Measurements from ENCODE around the gene FAM3B. TPM values are rescaled to one million over a fixed set of nuclear protein-coding genes. Genes with fewer than 3 reads are reported as not detected.

Gene FAM3B
- total RNA-seq, 1 donor from 2014 or later = 4.5 TPM

- no peak for TF ChIP-seq CTCF (IDR thresholded peaks at IDR 0.05; ENCODE audit: insufficient read depth, low read length, poor library complexity, severe bottlenecking)
- DNase-seq (ENCODE audit: low read depth) = no peak
- no peaks in the 10 kb centered on the region for H3K36me3 ChIP-seq (ENCODE audit: control insufficient read depth, insufficient read depth, low read length)
- H3K27me3 ChIP-seq (ENCODE audit: control insufficient read depth, insufficient read depth, low read length) = peaks cover 4% of the 10 kb centered on the region
- no peak overlapping the region for H3K4me3 ChIP-seq (ENCODE audit: low read depth, low read length)
These were observed 71.7 kb downstream of the FAM3B start for GRCh38 chr21:41388259-41388658.

GRCh38 chr21:41390043-41390639 lies 73.5 kb downstream of the FAM3B start:
- no peak for TF ChIP-seq CTCF (IDR thresholded peaks at IDR 0.05; ENCODE audit: insufficient read depth, low read length, poor library complexity, severe bottlenecking)
- H3K27me3 ChIP-seq (ENCODE audit: control insufficient read depth, insufficient read depth, low read length) = peaks cover 6% of the 10 kb centered on the region
- no peaks in the 10 kb centered on the region for H3K36me3 ChIP-seq (ENCODE audit: control insufficient read depth, insufficient read depth, low read length)

GRCh38 chr21:41393876-41394465 lies 77.4 kb downstream of the FAM3B start:
- no peak overlapping the region for H3K4me3 ChIP-seq (ENCODE audit: low read depth, low read length)
- peaks cover 2% of the 10 kb centered on the region for H3K27me3 ChIP-seq (ENCODE audit: control insufficient read depth, insufficient read depth, low read length)
- H3K36me3 ChIP-seq (ENCODE audit: control insufficient read depth, insufficient read depth, low read length) = no peaks in the 10 kb centered on the region
- DNase-seq (ENCODE audit: low read depth) = no peak
- no peak for TF ChIP-seq CTCF (IDR thresholded peaks at IDR 0.05; ENCODE audit: insufficient read depth, low read length, poor library complexity, severe bottlenecking)

More at GRCh38 chr21:41390043-41390639, 73.5 kb downstream of the FAM3B start:
- no peak overlapping the region for H3K4me3 ChIP-seq (ENCODE audit: low read depth, low read length)
- no peak for DNase-seq (ENCODE audit: low read depth)

- no peak for DNase-seq (ENCODE audit: low read depth)
These were observed 80.0 kb downstream of the FAM3B start for GRCh38 chr21:41396558-41397075.

GRCh38 chr21:41397471-41397891 lies 80.9 kb downstream of the FAM3B start:
- Histone ChIP-seq H3K36me3 (ENCODE audit: control insufficient read depth, insufficient read depth, low read length) (no peaks in the 10 kb centered on the region), H3K27me3 (ENCODE audit: control insufficient read depth, insufficient read depth, low read length) (peaks cover 2% of the 10 kb centered on the region), H3K4me3 (ENCODE audit: low read depth, low read length) (no peak overlapping the region)
- DNase-seq (ENCODE audit: low read depth) = no peak
- no peak for TF ChIP-seq CTCF (IDR thresholded peaks at IDR 0.05; ENCODE audit: insufficient read depth, low read length, poor library complexity, severe bottlenecking)

More at GRCh38 chr21:41396558-41397075, 80.0 kb downstream of the FAM3B start:
- Histone ChIP-seq H3K27me3 (ENCODE audit: control insufficient read depth, insufficient read depth, low read length) (peaks cover 2% of the 10 kb centered on the region), H3K36me3 (ENCODE audit: control insufficient read depth, insufficient read depth, low read length) (no peaks in the 10 kb centered on the region), H3K4me3 (ENCODE audit: low read depth, low read length) (no peak overlapping the region)
- TF ChIP-seq CTCF (IDR thresholded peaks at IDR 0.05; ENCODE audit: insufficient read depth, low read length, poor library complexity, severe bottlenecking) = no peak

All from kidney epithelial cell (primary cell).